ENCODE data around the gene GNB1L. TPM values are rescaled to one million over a fixed set of nuclear protein-coding genes. Genes with fewer than 3 reads are reported as not detected.

The GNB1L gene
- total and polyA plus RNA-seq, 2 experiments from 2014 or later, result 14.3 to 16.5 TPM

DNA sequence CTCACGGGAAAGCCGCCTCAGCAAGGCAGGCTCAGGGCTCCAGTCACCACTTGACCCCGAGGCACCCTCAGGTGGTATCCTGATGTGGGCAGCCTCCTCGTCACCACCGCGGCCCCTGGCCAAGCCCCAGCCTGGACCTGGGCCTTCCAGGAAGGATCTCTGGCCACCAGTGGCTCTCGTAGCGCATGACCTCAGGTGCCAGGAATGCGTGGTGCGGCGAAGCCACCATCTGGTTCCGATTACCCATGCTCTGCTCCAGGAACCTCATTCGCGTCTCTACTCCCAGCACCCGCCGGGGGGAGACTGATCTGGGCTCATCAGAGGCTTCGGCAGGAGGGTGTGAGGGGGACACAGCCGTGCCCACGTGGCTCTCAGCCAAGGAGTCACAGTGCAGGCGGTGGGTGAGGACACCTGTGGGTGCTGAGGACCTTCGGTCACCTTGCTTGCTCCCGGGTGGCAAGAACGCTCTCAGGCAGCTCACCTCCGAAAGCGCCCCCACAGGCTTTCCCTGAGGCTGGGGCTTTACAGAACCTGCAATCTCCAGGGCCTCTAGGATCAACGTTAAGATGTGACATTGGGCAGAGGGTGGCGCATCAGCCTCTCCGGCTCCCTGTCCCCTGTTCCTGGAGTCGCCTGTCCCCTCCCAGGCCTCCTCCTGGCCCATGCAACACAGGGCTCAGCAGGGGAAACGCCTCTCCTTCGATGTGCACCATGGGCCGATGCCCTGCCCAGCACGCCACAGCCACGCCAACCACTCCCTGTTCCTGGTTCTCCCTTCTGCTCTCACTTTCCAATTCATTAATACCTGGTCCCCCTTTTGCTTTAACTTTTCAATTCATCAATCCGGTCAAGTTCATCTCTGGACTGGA is 55.1 kb downstream of the GNB1L start:
- Histone ChIP-seq H3F3A (ENCODE audit: insufficient read depth) (no peaks in the 10 kb centered on the region), H3K4me2 (ENCODE audit: unreplicated experiment) (peak overlapping the region; percentile 43), H3K27ac (peak overlapping the region; percentile 46), H2AFZ (0 out of 2 replicates have a peak overlapping the region, but pooled peaks have one; percentile 46), H3K9ac (peak overlapping the region; percentile 49), H3K9me3 (ENCODE audit: low read depth) (no peaks in the 10 kb centered on the region), H3K4me3 (peak overlapping the region; percentile 16; the same call in 1 of the 2 replicates), H3K36me3 (ENCODE audit: low read depth) (no peaks in the 10 kb centered on the region), H3K4me1 (ENCODE audit: insufficient read depth) (peaks cover 24% of the 10 kb centered on the region), H3K9me2 (ENCODE audit: insufficient read depth) (no peaks in the 10 kb centered on the region), H4K20me1 (ENCODE audit: insufficient read depth) (no peaks in the 10 kb centered on the region), H3K79me2 (ENCODE audit: insufficient read depth) (no peaks in the 10 kb centered on the region), H3K27me3 (replicated peaks; ENCODE audit: insufficient read depth) (no peaks in the 10 kb centered on the region)
- no peak for TF ChIP-seq EZH2phosphoT487 (IDR thresholded peaks at IDR 0.05; ENCODE audit: insufficient read depth, low read depth)
- no peak for TF ChIP-seq EZH2 (IDR thresholded peaks at IDR 0.05; ENCODE audit: insufficient read depth, poor library complexity, severe bottlenecking)
- in situ Hi-C loops (cut with MboI), result no loop called here
- 8 to 9% methylated on average over 24 to 34 of the region's 35 CpGs for WGBS, 2 experiments (ENCODE audit: low coverage in 1 of 2, low lambda C conversion rate in 2 of 2, missing lambda C conversion rate in 2 of 2)
- peak; percentile 98 for DNase-seq

DNA sequence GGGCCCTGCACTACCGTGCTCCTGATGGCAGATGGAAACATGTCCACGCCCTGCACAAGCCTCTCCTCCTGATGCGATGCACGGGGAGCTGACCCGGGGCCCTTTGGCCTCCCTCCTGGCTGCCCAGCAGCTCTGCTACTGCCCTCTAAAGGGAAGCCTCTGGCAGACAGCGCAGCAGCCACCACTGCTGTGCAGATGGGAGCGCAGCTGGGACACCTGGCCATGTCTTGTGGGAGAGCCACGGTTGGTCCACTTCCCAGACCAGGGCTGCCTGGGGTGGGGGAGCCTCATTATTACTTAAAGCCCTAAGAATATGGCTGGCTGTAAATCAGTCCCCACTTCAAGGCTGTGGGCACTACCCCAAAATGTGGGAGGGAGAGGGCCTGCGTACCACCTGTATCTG is 55.8 kb downstream of the GNB1L start:
- DNase-seq, result no peak
- no peak for TF ChIP-seq EZH2phosphoT487 (IDR thresholded peaks at IDR 0.05; ENCODE audit: insufficient read depth, low read depth)
- TF ChIP-seq EZH2 (IDR thresholded peaks at IDR 0.05; ENCODE audit: insufficient read depth, poor library complexity, severe bottlenecking), result no peak
- Histone ChIP-seq H3K9me2 (ENCODE audit: insufficient read depth) (no peaks in the 10 kb centered on the region), H3K9ac (peak overlapping the region; percentile 23; the same call in 1 of the 2 replicates), H3K79me2 (ENCODE audit: insufficient read depth) (no peaks in the 10 kb centered on the region), H3K36me3 (ENCODE audit: low read depth) (no peaks in the 10 kb centered on the region), H4K20me1 (ENCODE audit: insufficient read depth) (no peaks in the 10 kb centered on the region), H3K27me3 (replicated peaks; ENCODE audit: insufficient read depth) (no peaks in the 10 kb centered on the region), H3K9me3 (ENCODE audit: low read depth) (no peaks in the 10 kb centered on the region), H3K4me2 (ENCODE audit: unreplicated experiment) (peak overlapping the region; percentile 43), H3K4me1 (ENCODE audit: insufficient read depth) (peaks cover 24% of the 10 kb centered on the region), H3K4me3 (no peak overlapping the region), H3K27ac (peak overlapping the region; percentile 46), H3F3A (ENCODE audit: insufficient read depth) (no peaks in the 10 kb centered on the region), H2AFZ (no peak overlapping the region)
- in situ Hi-C loops (cut with MboI), result no loop called here
- 69 to 73% methylated on average over 6 to 7 of the region's 9 CpGs for WGBS, 2 experiments (ENCODE audit: low coverage in 1 of 2, low lambda C conversion rate in 2 of 2, missing lambda C conversion rate in 2 of 2)

- no peaks in the 10 kb centered on the region for H3K27me3 ChIP-seq (replicated peaks; ENCODE audit: insufficient read depth)
- H3K4me2 ChIP-seq (ENCODE audit: unreplicated experiment), result no peak overlapping the region
- H3F3A ChIP-seq (ENCODE audit: insufficient read depth), result no peaks in the 10 kb centered on the region
- no peak for DNase-seq
- 98% methylated on average over 18 to 19 of the region's 19 CpGs for WGBS, 2 experiments (ENCODE audit: low coverage in 1 of 2, low lambda C conversion rate in 2 of 2, missing lambda C conversion rate in 2 of 2)
- H3K79me2 ChIP-seq (ENCODE audit: insufficient read depth), result no peaks in the 10 kb centered on the region
- in situ Hi-C loops (cut with MboI), result no loop called here
- H3K9me3 ChIP-seq (ENCODE audit: low read depth), result no peaks in the 10 kb centered on the region
- no peaks in the 10 kb centered on the region for H3K36me3 ChIP-seq (ENCODE audit: low read depth)
- no peak overlapping the region for H3K27ac ChIP-seq
- no peak overlapping the region for H3K4me3 ChIP-seq
- H3K9me2 ChIP-seq (ENCODE audit: insufficient read depth), result no peaks in the 10 kb centered on the region
- TF ChIP-seq EZH2 (IDR thresholded peaks at IDR 0.05; ENCODE audit: insufficient read depth, poor library complexity, severe bottlenecking) (no peak), EZH2phosphoT487 (IDR thresholded peaks at IDR 0.05; ENCODE audit: insufficient read depth, low read depth) (no peak)
- no peak overlapping the region for H3K9ac ChIP-seq
- no peak overlapping the region for H2AFZ ChIP-seq
- no peaks in the 10 kb centered on the region for H4K20me1 ChIP-seq (ENCODE audit: insufficient read depth)
- H3K4me1 ChIP-seq (ENCODE audit: insufficient read depth), result peaks cover 24% of the 10 kb centered on the region
Measured at GRCh38 chr22:19798003-19798665, 56.5 kb downstream of the GNB1L start.

GRCh38 chr22:19797086-19798002 is 57.3 kb downstream of the GNB1L start:
- WGBS, 2 experiments (ENCODE audit: low coverage in 1 of 2, low lambda C conversion rate in 2 of 2, missing lambda C conversion rate in 2 of 2), result 90 to 92% methylated on average over 21 to 24 of the region's 24 CpGs
- H3K36me3 ChIP-seq (ENCODE audit: low read depth), result no peaks in the 10 kb centered on the region
- H3K27me3 ChIP-seq (replicated peaks; ENCODE audit: insufficient read depth), result no peaks in the 10 kb centered on the region
- H4K20me1 ChIP-seq (ENCODE audit: insufficient read depth), result no peaks in the 10 kb centered on the region
- H3K9me3 ChIP-seq (ENCODE audit: low read depth), result no peaks in the 10 kb centered on the region
- in situ Hi-C loops (cut with MboI), result no loop called here
- no peak overlapping the region for H3K4me3 ChIP-seq
- no peak overlapping the region for H3K27ac ChIP-seq
- H3K9ac ChIP-seq, result no peak overlapping the region
- no peak overlapping the region for H3K4me2 ChIP-seq (ENCODE audit: unreplicated experiment)
- H3K4me1 ChIP-seq (ENCODE audit: insufficient read depth), result peaks cover 24% of the 10 kb centered on the region
- H3F3A ChIP-seq (ENCODE audit: insufficient read depth), result no peaks in the 10 kb centered on the region
- TF ChIP-seq EZH2phosphoT487 (IDR thresholded peaks at IDR 0.05; ENCODE audit: insufficient read depth, low read depth), result no peak
- no peak for TF ChIP-seq EZH2 (IDR thresholded peaks at IDR 0.05; ENCODE audit: insufficient read depth, poor library complexity, severe bottlenecking)
- H2AFZ ChIP-seq, result no peak overlapping the region
- no peak for DNase-seq
- no peaks in the 10 kb centered on the region for H3K9me2 ChIP-seq (ENCODE audit: insufficient read depth)
- H3K79me2 ChIP-seq (ENCODE audit: insufficient read depth), result no peaks in the 10 kb centered on the region

All from GM23248 (cell line).